GM21360 (cell line): ENCODE measurements around the gene UBASH3B.

Experiments
- ATAC-seq: cut with Tn5 transposase; IDR thresholded peaks from one replicate; pipeline ENCODE4 v1.9.1; 2021; ENCODE audit warnings: mild to moderate bottlenecking, moderate library complexity; ENCODE audit not compliant: unreplicated experiment

Gene UBASH3B

DNA sequence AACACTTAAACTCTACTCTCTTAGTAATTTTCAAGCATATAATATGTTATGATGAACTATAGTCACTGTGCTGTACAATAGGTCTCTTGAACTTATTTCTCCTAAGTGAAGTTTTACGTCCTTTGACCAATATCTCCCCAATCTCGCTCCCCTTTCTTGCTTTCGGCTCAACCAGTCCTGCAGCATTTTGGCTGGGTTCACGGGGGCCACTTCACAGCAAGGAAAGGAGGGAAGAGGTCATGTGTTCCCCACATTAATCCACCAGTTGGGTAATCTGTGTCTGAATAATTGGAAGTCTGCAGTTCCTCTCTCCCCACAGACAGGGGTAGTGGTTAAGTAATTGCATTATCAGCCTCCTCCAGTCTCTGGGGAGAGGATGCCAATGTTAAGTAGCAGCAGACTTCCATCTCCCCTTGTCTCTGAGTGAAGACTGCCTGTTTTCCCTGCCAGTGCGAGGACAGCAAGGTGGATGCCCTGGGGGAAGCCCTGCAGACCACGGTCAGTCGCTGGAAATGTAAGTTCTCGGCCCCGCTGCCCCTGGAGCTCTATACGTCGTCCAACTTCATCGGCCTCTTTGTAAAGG is 123.6 kb downstream of the UBASH3B start:
- ATAC-seq: no peak

DNA sequence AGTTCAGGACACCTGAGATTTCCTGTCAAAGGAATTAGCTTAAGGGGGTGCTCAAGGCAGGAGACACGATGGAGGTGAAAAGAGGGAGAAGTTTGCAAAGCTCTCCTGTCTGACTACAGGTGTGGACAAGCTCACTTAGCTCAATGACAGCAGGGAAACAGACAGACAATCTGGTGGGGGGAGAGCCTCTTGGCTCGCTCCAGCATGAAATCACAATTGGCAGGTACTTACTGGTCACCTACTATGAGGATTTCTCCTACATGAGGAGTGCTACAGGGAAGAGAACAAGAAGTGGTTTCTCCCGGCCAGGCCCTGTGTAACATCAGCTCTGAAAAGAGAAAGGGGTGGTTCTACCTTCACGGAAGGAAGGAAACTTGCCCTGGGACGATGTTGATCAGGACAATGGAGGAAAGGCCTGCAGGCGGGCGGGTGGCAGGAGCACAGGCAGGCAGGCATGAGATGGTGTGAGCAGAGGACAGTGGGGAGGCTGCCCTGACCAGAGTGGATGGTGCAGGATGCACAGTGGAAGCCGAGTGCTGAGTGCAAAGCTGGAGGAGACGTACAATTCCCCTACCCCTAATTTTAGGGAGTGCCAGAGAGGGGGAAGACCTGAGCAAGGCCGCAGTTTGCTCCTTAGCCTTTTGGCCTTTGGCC is 124.9 kb downstream of the UBASH3B start:
- ATAC-seq: no peak

DNA sequence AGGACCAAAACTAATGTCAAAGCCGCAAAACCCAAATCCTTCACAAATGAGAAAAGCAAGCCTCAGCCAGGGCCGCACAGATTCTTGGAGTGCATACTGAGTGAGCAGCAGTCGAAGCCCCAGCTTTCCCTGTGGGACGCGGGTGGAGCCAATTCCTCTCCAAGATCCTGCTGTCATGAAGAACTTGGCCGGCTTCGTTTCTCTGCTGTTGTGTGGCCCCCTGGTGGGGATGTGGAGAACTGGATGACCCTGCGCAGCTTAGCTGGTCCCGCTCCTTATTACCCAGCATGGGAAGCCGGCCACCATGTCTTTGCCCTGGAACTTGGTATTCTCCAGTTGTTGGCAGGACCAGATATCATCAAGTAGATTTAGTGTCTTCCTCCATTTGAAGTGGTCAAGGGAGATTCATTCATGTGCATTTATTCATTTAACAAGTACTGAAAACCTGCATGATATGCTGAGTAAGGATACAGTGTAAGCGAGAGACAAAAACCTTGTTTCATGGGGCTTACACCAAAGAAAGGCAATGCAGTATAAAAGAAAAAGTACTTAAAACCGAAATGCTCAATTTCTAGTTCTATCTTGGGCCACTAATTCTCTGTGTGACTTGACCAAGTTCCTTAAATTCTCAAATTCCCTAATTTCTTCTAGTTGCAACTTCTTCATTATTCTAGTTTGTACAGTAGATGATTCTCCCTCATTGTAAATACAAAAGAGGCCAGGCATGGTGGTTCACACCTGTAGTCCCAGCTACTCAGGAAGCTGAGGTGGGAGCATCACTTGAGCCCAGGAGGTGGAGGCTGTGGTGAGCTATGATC is 126.1 kb downstream of the UBASH3B start:
- peak; percentile 80 for ATAC-seq

DNA sequence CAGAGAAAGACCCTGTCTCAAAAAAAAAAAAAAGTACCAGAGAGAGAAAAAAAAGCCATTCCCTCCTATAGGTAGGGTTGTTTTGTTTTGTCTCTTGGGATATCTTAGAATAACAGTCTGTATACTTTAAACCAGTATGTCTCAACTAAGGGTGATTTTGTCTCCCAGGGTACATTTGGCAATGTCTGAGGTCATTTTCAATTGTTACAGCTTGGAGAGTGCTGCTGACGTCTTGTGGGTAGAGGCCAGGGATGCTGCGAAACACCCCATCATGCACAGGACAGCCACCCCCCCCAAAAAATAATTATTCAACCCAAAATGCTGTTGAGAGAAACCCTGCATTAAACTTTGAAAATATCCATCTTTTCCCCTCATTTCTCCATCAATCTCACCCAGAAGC is 126.7 kb downstream of the UBASH3B start:
- ATAC-seq: no peak

DNA sequence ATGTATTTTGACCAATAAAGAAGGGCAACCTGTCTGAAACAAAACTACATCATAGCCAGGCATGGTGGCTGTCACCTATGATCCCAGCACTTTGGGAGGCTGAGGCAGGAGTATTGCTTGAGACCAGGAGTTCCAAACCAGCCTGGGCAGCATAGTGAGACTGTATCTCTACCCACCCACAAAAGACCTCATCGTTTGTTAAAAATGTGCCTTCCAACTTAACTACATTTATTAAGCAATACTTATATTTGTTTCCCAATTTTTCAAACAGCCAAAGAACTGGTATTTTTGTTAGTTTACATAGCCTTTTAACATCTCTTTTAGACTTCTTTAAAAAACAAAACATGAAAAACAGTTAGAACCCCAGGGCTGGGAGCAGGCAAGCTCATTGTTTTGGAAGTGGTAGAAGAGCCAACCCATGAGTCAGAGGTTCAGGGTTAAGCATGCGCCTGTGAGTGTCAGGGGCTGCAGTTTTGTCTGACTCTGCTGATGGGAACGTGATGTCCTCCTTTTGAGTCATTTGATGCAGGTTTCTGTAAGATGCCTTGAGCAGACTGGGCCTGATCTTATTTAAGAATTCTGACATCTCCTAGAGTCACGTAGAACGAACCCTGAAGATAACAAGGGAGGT is 128.9 kb downstream of the UBASH3B start:
- ATAC-seq: no peak

DNA sequence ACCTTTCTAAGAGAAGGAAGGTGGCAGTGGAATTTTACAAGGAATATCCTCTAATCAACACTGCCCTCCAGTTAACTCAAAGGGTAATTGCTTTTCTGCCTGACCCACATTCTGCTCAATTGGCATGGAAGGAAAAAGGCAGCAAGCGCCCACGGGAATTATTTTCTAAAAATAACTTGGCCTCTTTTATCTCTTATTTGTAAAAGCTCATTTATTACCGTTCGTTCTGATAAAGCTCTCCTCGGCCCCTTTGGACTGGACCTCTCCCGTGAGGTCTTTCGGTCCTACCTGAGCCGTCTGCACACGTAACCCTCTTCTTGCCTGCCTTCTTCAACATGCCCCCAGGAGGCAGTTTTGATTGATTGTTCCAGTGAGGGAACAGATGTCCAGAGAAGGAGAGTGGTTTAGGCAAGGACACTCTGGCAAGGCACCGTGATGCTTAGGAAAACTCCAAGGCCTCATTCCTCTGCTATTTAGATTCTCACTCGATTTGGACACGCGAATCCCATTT is 129.6 kb downstream of the UBASH3B start:
- no peak for ATAC-seq

DNA sequence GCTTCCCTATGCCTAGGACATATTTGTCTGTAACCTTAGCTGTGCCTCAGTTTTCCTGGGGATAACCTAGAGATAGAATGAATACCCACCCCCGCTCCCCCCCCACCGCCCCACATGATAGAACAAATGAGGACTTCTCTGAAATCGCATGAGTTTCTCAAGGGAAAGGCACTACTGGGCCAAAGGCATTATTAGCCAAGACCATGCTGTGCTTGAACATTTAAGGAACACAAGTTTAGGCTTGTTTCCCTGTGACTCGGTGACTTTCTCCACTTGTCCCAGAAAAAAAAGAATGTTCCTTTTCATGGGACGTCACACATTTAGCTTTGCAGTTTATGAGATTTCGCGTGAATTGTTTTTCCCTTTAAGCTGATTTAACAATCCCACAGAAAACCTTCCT is 131.4 kb downstream of the UBASH3B start:
- ATAC-seq: no peak

DNA sequence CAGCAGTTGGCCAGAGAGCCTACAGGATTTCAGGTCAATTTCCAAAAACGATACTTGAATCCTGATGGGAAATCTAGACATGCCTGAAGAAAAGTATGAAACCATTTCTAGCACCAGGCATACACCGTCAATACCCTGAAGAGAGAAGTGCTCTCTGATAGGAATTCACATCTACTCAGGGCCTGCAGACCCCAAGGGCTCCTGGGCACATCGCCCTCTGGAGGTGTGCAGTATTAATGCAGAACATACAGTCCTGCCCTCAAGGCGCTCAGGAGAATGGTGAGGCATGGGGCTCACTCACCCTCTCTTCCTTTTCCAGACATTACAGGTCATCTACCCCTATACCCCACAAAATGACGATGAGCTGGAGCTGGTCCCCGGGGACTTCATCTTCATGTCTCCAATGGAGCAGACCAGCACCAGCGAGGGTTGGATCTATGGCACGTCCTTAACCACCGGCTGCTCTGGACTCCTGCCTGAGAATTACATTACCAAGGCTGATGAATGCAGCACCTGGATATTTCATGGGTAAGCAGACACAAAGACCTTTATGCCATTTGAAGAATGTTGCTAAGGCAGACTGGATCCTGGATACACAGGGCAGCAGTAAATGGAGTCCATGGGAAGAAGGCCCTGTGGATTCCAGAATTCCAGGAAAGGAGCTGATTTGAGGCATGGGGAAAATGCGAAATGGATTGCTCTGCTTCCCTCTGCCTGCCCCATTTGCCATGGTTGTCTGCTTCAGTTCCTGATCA is 133.4 kb downstream of the UBASH3B start:
- ATAC-seq: no peak

DNA sequence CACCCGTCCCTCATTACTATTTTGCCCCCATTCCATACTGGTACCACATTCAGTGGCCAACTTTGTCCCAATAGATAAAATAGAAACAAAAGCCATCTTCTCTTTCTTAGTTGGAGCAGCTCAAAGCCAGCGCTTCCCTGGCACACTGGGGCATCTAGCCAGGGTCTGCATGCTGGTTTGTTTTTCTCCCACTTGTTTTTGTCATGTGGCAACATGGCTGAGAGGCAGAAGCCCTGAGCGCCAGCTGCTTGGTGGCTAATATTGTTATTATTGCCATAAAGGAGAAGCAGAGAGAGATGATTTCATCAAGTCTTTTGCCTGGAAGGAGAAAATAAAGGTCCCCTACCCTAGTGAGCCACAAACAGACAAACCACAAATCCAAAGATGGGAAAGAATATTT is 134.4 kb downstream of the UBASH3B start:
- ATAC-seq: no peak

DNA sequence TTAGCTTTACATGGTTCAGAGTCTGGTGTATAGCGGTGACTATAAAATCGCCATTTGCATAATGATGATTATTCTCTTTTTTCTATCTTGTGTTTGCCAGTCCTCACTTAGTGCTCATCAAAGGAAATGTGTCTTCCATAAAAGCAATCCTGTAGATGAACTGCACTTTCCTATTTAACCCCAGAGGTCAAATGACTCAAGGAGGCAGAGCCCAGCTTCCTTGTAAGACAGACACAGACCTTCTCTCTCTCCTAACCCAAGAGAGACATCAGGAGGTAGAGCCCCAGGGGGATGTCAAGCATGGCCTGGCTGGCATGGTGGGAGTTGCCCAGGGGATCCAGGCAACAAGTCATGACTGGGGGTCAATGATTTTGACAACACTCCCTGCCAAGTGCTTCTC is 135.9 kb downstream of the UBASH3B start:
- no peak for ATAC-seq

DNA sequence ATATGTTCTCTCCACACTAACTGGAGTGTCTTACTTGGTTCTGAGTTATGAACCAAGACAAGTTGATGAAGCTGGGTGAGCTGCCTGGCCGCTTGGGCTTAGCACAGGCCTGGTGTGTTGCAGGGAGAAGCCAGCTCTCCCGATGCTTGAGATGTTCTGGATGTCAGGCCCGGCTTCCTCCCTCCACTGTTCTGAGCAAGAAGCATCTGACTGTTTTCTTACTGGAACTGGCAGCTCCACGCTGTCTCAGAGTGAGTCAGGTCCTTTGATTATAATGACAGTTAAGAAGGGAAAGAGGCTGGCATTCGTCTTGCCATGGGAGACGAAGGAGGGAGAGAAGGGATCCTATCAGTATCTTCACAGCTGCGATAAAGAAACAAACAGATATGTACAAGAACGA is 136.3 kb downstream of the UBASH3B start:
- no peak for ATAC-seq

DNA sequence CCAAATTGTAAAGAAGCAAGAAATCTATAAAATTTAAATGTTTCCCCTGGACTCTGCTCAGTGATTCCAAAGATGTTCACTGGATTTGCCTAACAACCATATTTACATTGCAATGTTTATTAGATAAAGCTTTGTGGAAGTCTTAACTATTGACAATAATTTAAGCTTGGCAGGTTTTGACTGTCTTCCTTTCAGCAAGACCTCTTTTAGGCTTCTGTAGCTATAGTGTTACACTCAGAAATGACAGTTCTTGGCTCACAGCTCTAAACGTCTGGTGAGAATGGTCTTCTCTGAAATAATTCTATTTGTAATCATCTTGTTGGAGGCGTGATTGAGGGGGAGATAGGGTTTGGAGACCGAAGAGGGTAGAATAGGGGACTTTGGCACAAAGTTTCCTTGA is 138.0 kb downstream of the UBASH3B start:
- no peak for ATAC-seq

DNA sequence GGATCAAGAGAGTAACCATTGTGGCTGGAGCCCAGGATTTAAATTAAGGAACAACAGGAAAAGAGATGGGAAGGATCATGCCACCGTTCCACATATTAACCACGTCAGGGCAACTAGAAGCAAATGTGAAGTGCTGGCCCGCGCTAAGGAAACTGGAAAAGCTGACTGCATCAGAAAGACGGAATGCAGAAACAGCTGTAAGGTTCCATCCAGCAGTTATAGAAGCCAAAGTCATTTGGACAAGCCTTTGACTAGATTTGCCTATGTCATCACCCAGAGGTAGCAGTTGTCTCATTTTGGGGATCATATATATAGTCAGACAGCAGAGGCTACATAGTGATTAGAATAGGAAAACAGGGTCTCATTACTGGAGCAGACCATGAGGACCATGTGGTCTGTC is 139.8 kb downstream of the UBASH3B start:
- no peak for ATAC-seq

DNA sequence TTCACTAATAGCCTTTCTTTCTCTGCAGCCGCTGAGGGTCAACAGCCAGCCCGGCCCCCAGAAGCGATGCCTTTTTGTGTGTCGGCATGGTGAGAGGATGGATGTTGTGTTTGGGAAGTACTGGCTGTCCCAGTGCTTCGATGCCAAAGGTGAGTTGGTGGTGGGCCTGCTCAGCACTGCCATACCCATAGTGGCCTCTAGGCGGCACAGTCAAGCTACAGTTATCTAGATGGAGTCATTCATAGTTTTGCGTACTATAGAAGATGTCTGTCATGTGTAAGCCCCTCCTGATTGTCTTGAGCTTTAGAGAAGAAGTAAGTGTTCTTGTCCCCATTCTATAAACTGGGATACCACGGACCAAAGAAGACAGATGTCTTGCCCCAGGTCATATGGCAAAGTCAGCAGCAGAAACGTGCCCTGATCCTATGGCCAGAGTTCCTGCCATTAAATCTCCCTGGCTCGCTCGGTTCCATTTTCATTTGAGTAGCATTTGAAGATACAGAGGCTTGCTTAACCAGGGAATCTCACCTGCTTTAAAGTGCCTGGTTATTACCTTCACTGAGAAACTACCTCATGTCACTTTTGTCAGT is 140.7 kb downstream of the UBASH3B start:
- ATAC-seq: peak; percentile 72

DNA sequence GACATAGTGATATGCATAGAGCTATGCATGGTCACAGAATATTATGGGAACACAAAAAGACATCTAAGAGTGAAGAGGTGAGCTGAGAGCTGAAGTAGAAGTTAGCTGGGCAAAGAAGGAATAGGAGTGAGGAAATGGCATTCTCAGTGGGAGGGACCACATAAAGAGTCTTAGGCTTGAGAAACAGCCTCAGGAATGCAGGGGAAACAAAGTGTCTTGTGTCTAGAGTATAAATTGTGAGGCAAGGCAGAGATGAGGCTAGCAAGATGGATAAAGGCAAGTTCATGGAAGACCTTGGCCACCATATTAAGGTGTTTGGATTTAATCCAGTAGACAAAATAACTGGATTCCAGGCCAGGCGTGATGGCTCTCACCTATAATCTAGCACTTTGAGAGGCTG is 142.1 kb downstream of the UBASH3B start:
- no peak for ATAC-seq

DNA sequence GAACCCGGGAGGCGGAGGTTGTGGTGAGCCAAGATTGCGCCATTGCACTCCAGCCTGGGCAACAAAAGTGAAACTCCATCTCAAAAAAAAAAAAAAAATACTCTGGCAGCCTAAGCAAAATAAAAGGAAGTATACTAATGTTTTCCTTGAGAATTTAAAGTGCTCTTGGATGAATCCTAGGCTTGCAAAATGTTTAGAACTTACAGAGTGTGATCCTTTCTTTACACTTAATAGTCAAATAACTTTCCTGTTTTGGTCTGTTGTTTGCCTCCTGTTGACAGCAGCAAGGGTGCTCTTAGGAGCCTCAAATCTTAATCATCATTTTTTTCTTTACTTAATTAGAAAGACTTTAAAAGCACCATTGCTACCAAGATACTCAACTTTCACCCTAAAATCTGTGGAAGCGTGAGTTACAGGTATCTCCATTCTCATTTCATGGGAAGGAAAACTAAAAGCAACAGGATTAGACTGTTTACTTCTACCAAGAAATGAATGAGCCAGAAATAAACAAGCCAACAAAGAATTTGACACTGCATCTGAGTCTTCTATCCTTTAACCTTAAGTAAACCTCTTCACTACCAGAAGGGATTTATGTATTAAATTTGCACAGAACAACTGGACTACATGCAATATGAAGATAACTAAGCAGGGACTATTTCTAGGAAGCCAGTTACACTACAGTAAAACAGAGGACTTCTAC is 144.0 kb downstream of the UBASH3B start:
- no peak for ATAC-seq

DNA sequence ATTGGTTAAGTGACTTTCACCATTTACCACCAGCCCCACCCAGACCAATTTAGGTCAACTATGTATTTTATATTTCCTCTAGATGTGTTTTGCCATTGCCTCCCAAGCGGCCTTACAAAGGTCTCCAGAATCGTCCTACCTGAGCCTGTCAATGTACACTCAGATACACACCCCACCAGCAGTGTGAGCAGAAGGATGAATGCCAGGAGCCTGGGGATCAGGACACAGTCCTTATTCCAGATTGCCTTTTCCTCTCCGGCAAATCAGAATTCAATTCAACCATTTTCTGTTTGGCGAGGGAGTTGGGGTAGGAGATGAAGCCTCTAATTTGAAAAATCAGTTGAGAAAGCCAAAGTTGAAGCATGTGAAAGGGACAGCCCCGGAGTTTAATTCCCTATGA is 147.4 kb downstream of the UBASH3B start:
- no peak for ATAC-seq

DNA sequence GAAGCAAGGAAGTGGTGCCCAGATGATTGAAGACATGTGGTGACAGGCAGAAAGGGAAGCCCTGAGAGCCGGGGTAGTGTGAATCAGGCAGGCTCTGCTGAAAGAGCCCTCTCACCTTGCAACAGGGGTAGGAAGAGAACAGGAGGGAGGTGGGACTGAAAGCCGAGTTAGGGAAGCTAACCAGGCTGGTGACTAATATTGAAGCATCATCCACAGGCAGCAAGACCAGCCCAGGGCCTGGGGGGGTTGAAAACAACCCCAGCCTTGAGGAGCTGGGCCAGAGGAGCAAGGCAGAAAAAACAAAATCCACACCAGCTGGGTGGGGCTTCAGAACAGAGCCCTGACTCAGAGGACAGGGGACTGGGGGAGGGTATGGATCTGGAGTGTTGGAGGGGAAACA is 147.8 kb downstream of the UBASH3B start:
- ATAC-seq: no peak

DNA sequence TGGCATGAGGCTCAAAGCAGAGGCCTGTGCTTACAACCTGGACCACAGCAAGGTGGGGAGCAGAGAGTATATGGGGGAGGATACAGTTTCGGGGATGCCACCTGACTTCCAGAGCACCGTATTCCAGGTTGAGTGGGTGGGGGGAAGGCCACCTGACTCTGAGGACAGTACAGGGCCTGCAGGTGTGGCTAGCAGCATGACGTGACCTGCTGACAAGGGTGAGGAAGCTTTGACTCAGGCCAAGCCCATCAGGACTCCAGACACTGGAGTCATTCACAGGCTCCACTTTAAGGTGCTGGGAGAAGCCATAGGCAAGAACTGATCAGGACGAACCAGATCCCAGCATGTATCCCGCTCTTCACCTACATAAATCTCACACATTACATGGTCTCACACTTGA is 148.2 kb downstream of the UBASH3B start:
- ATAC-seq: no peak

DNA sequence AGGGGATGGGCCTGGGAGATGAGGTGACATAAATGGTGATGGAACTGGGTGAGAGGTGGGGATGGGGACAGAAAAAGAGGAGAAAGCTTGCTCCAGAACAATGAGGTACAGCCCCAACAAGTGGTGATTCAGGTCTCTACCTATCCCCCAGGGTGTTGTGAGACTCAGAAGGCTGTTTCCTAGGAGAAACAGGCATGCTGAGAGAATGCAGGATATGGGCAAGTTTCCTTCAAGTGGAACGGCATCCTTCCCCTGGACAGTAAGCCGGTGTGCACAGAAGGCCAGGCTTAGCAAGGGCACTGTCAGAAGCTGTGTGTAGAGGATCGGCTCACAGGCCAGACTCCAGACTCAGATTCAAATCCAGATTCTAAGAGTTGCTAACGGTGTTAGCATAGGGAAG is 148.6 kb downstream of the UBASH3B start:
- ATAC-seq: no peak
